Adipocyte (in vitro differentiated cells): ENCODE data around the gene ECE1.
"Not testable (repeated sequence)": the region's sequence is repeated elsewhere in the genome, so short reads cannot be mapped to it uniquely, and the experiment has no call there.

Experiments used
- DNase-seq: peaks from one replicate; pipeline ENCODE4 v3.0.0-alpha.2; 2015; ENCODE audit warnings: low read depth
- H3K27me3 ChIP-seq: replicated peaks from 2 replicates; pipeline ENCODE4 v1.7.0; 2013; ENCODE audit warnings: mild to moderate bottlenecking, low read length, moderate library complexity; ENCODE audit not compliant: control insufficient read depth, insufficient read depth
- H3K36me3 ChIP-seq: 2 replicates; pipeline ENCODE4 v1.7.0; 2013; ENCODE audit warnings: low read length, mild to moderate bottlenecking, moderate library complexity; ENCODE audit not compliant: control insufficient read depth, insufficient read depth, severe bottlenecking
- H3K4me1 ChIP-seq: 2 replicates; pipeline ENCODE4 v1.7.0; 2013; ENCODE audit warnings: mild to moderate bottlenecking, low read length, moderate library complexity; ENCODE audit not compliant: control insufficient read depth, insufficient read depth
- H3K4me3 ChIP-seq: 2 replicates; pipeline ENCODE4 v1.7.0; 2013; ENCODE audit warnings: mild to moderate bottlenecking, low read length, moderate library complexity
- H3K9ac ChIP-seq: 2 replicates; pipeline ENCODE4 v1.7.0; 2013; ENCODE audit warnings: mild to moderate bottlenecking, low read length, moderate library complexity
- H3K9me3 ChIP-seq: 2 replicates; pipeline ENCODE4 v1.7.0; 2013; ENCODE audit warnings: mild to moderate bottlenecking, low read length, moderate library complexity; ENCODE audit not compliant: control insufficient read depth

ECE1 gene

GRCh38 chr1:21220815-21221214 lies 69.4 kb downstream of the ECE1 start:
- no peak for DNase-seq
- no peaks in the 10 kb centered on the region for H3K27me3 ChIP-seq
- no peaks in the 10 kb centered on the region for H3K9me3 ChIP-seq
- peaks cover 71% of the 10 kb centered on the region for H3K36me3 ChIP-seq
- no peak overlapping the region for H3K4me3 ChIP-seq
- H3K4me1 ChIP-seq: no peaks in the 10 kb centered on the region
- no peak overlapping the region for H3K9ac ChIP-seq

- no peak for DNase-seq
- H3K9me3 ChIP-seq: no peaks in the 10 kb centered on the region
- H3K4me3 ChIP-seq: no peak overlapping the region
- no peaks in the 10 kb centered on the region for H3K4me1 ChIP-seq
- H3K9ac ChIP-seq: no peak overlapping the region
- no peaks in the 10 kb centered on the region for H3K27me3 ChIP-seq
- peaks cover 62% of the 10 kb centered on the region for H3K36me3 ChIP-seq
Measured at GRCh38 chr1:21219674-21220073, 70.6 kb downstream of the ECE1 start.

GRCh38 chr1:21217812-21218596 lies 72.3 kb downstream of the ECE1 start:
- no peak overlapping the region for H3K4me3 ChIP-seq
- no peaks in the 10 kb centered on the region for H3K27me3 ChIP-seq
- no peaks in the 10 kb centered on the region for H3K9me3 ChIP-seq
- peaks cover 50% of the 10 kb centered on the region for H3K36me3 ChIP-seq
- no peak overlapping the region for H3K9ac ChIP-seq
- peak; percentile 47 for DNase-seq
- no peaks in the 10 kb centered on the region for H3K4me1 ChIP-seq

- Histone ChIP-seq H3K36me3 (peaks cover 48% of the 10 kb centered on the region), H3K9me3 (no peaks in the 10 kb centered on the region), H3K4me3 (no peak overlapping the region), H3K9ac (no peak overlapping the region), H3K4me1 (no peaks in the 10 kb centered on the region), H3K27me3 (no peaks in the 10 kb centered on the region)
- peak; percentile 67 for DNase-seq
Measured at GRCh38 chr1:21216835-21217811, 73.1 kb downstream of the ECE1 start.

GRCh38 chr1:21212126-21212525 lies 78.1 kb downstream of the ECE1 start:
- Histone ChIP-seq H3K4me1 (no peaks in the 10 kb centered on the region), H3K4me3 (no peak overlapping the region), H3K27me3 (no peaks in the 10 kb centered on the region), H3K9ac (no peak overlapping the region), H3K36me3 (no peaks in the 10 kb centered on the region), H3K9me3 (no peaks in the 10 kb centered on the region)
- DNase-seq: no peak

GRCh38 chr1:21208137-21208700 lies 82.0 kb downstream of the ECE1 start:
- H3K4me1 ChIP-seq, H3K36me3 ChIP-seq, H3K4me3 ChIP-seq, H3K27me3 ChIP-seq, DNase-seq, H3K9ac ChIP-seq, H3K9me3 ChIP-seq: not testable (repeated sequence)

- no peaks in the 10 kb centered on the region for H3K4me1 ChIP-seq
- no peak for DNase-seq
Measured at GRCh38 chr1:21206117-21206516, 84.1 kb downstream of the ECE1 start.

GRCh38 chr1:21205416-21205815 lies 84.8 kb downstream of the ECE1 start:
- Histone ChIP-seq H3K27me3 (no peaks in the 10 kb centered on the region), H3K9ac (no peak overlapping the region), H3K4me3 (no peak overlapping the region), H3K9me3 (no peaks in the 10 kb centered on the region), H3K4me1 (no peaks in the 10 kb centered on the region), H3K36me3 (no peaks in the 10 kb centered on the region)
- DNase-seq: no peak

More at GRCh38 chr1:21206117-21206516, 84.1 kb downstream of the ECE1 start:
- Histone ChIP-seq H3K4me3 (no peak overlapping the region), H3K9ac (no peak overlapping the region), H3K27me3 (no peaks in the 10 kb centered on the region), H3K9me3 (no peaks in the 10 kb centered on the region), H3K36me3 (no peaks in the 10 kb centered on the region)

GRCh38 chr1:21201650-21202049 lies 88.6 kb downstream of the ECE1 start:
- Histone ChIP-seq H3K9me3 (no peaks in the 10 kb centered on the region), H3K9ac (no peak overlapping the region), H3K4me1 (no peaks in the 10 kb centered on the region), H3K36me3 (no peaks in the 10 kb centered on the region), H3K4me3 (no peak overlapping the region), H3K27me3 (no peaks in the 10 kb centered on the region)
- DNase-seq: no peak

- H3K9me3 ChIP-seq, H3K9ac ChIP-seq, H3K4me3 ChIP-seq, DNase-seq, H3K27me3 ChIP-seq, H3K36me3 ChIP-seq, H3K4me1 ChIP-seq: not testable (repeated sequence)
Measured at GRCh38 chr1:21201238-21201637, 89.0 kb downstream of the ECE1 start.

- H3K9me3 ChIP-seq: no peaks in the 10 kb centered on the region
- H3K4me3 ChIP-seq: no peak overlapping the region
- H3K27me3 ChIP-seq: no peaks in the 10 kb centered on the region
- no peak overlapping the region for H3K9ac ChIP-seq
- no peaks in the 10 kb centered on the region for H3K36me3 ChIP-seq
- no peak for DNase-seq
- H3K4me1 ChIP-seq: no peaks in the 10 kb centered on the region
Measured at GRCh38 chr1:21200767-21201166, 89.5 kb downstream of the ECE1 start.
